Mesenchymal stem cell (in vitro differentiated cells and primary cell): ENCODE results near the gene UHRF2.

Experiments
- DNase-seq: peaks from one replicate; pipeline ENCODE4 v3.0.0-alpha.2; 2013
- H2AFZ ChIP-seq: one replicate; pipeline ENCODE4 v1.6.1; 2013; ENCODE audit warnings: low read depth, mild to moderate bottlenecking, control low read depth, inconsistent platforms, low read length, moderate library complexity
- H2AK5ac ChIP-seq: 2 replicates; pipeline ENCODE4 v1.6.1; 2013; ENCODE audit warnings: low read length, moderate library complexity, mild to moderate bottlenecking, inconsistent platforms; ENCODE audit not compliant: severe bottlenecking
- H2BK120ac ChIP-seq: one replicate; pipeline ENCODE4 v1.6.1; 2013; ENCODE audit warnings: low read depth, mild to moderate bottlenecking, inconsistent platforms, low read length, moderate library complexity
- H2BK12ac ChIP-seq, 2 experiments: one replicate each; pipeline ENCODE4 v1.6.1; 2013; ENCODE audit warnings: inconsistent platforms in 2 of 2, low read length in 2 of 2, mild to moderate bottlenecking in 2 of 2, moderate library complexity in 2 of 2, control low read depth in 1 of 2
- H2BK15ac ChIP-seq: one replicate; pipeline ENCODE4 v1.6.1; 2013; ENCODE audit warnings: mild to moderate bottlenecking, low read depth, inconsistent platforms; ENCODE audit not compliant: poor library complexity, severe bottlenecking
- H2BK5ac ChIP-seq: 2 replicates; pipeline ENCODE4 v1.6.1; 2013; ENCODE audit warnings: low read depth, mild to moderate bottlenecking, low read length, control low read depth, inconsistent platforms; ENCODE audit not compliant: poor library complexity, severe bottlenecking
- H3K14ac ChIP-seq, 2 experiments: one replicate each; pipeline ENCODE4 v1.6.1; 2013; ENCODE audit warnings: inconsistent platforms in 2 of 2, low read length in 2 of 2, control low read depth in 1 of 2, mild to moderate bottlenecking in 1 of 2, moderate library complexity in 1 of 2
- H3K18ac ChIP-seq, 2 experiments: one replicate each; pipeline ENCODE4 v1.6.1; 2013; ENCODE audit warnings: inconsistent platforms in 2 of 2, low read length in 2 of 2, control low read depth in 1 of 2, low read depth in 1 of 2, mild to moderate bottlenecking in 1 of 2
- H3K23ac ChIP-seq, 2 experiments: one replicate each; pipeline ENCODE4 v1.6.1; 2013; ENCODE audit warnings: inconsistent platforms in 2 of 2, low read length in 2 of 2, mild to moderate bottlenecking in 2 of 2, moderate library complexity in 2 of 2, control low read depth in 1 of 2
- H3K27ac ChIP-seq: 2 replicates; pipeline ENCODE4 v1.5.1; 2013; ENCODE audit warnings: mild to moderate bottlenecking, moderate library complexity, low read length, control low read depth, inconsistent platforms; ENCODE audit not compliant: poor library complexity, severe bottlenecking
- H3K27me3 ChIP-seq, 2 experiments: 2 replicates each; pipeline versions ENCODE4 v1.6.1 to v1.7.0; 2013; ENCODE audit warnings: low read length in 2 of 2, mild to moderate bottlenecking in 2 of 2, moderate library complexity in 2 of 2, control low read depth in 1 of 2, inconsistent platforms in 1 of 2; ENCODE audit not compliant: control insufficient read depth in 1 of 2, insufficient read depth in 1 of 2
- H3K36me3 ChIP-seq, 2 experiments: 2 replicates each; pipeline versions ENCODE4 v1.6.1 to v1.7.0; 2013; ENCODE audit warnings: low read length in 2 of 2, control low read depth in 1 of 2, inconsistent platforms in 1 of 2, low read depth in 1 of 2, mild to moderate bottlenecking in 1 of 2; ENCODE audit not compliant: insufficient read depth in 2 of 2, control insufficient read depth in 1 of 2
- H3K4ac ChIP-seq, 2 experiments: one replicate each; pipeline ENCODE4 v1.6.1; 2013; ENCODE audit warnings: inconsistent platforms in 2 of 2, low read length in 2 of 2, mild to moderate bottlenecking in 2 of 2, moderate library complexity in 2 of 2, control low read depth in 1 of 2, low read depth in 1 of 2
- H3K4me1 ChIP-seq: 2 replicates; pipeline ENCODE4 v1.6.1; 2013; ENCODE audit warnings: low read depth, low read length, control low read depth; ENCODE audit not compliant: control insufficient read depth, insufficient read depth
- H3K4me2 ChIP-seq: 2 replicates; pipeline ENCODE4 v1.6.1; 2013; ENCODE audit warnings: low read length, mild to moderate bottlenecking, inconsistent platforms; ENCODE audit not compliant: poor library complexity, severe bottlenecking
- H3K4me3 ChIP-seq, 2 experiments: 2 replicates each; pipeline versions ENCODE4 v1.5.1 to v1.7.0; 2013; ENCODE audit warnings: low read length in 2 of 2, mild to moderate bottlenecking in 2 of 2, control low read depth in 1 of 2, low read depth in 1 of 2; ENCODE audit not compliant: insufficient read depth in 1 of 2
- H3K79me1 ChIP-seq: replicated peaks from 2 replicates; pipeline ENCODE4 v1.6.1; 2013; ENCODE audit warnings: mild to moderate bottlenecking, control low read depth, low read length, inconsistent platforms; ENCODE audit not compliant: poor library complexity, severe bottlenecking
- H3K9ac ChIP-seq: 2 replicates; pipeline ENCODE4 v1.7.0; 2013; ENCODE audit warnings: mild to moderate bottlenecking, low read length, moderate library complexity
- H3K9me3 ChIP-seq: 2 replicates; pipeline ENCODE4 v1.7.0; 2013; ENCODE audit warnings: mild to moderate bottlenecking, low read length; ENCODE audit not compliant: control insufficient read depth
- H4K8ac ChIP-seq: one replicate; pipeline ENCODE4 v1.6.1; 2013; ENCODE audit warnings: inconsistent platforms, mild to moderate bottlenecking, low read length, moderate library complexity
- H4K91ac ChIP-seq: one replicate; pipeline ENCODE4 v1.6.1; 2013; ENCODE audit warnings: mild to moderate bottlenecking, low read length, inconsistent platforms
- WGBS: methylation state at CpG from one replicate; pipeline ENCODE4 v1.1.7; 2013; ENCODE audit warnings: mixed read lengths; 5-methylcytosine and 5-hydroxymethylcytosine counted together

The UHRF2 gene

DNA sequence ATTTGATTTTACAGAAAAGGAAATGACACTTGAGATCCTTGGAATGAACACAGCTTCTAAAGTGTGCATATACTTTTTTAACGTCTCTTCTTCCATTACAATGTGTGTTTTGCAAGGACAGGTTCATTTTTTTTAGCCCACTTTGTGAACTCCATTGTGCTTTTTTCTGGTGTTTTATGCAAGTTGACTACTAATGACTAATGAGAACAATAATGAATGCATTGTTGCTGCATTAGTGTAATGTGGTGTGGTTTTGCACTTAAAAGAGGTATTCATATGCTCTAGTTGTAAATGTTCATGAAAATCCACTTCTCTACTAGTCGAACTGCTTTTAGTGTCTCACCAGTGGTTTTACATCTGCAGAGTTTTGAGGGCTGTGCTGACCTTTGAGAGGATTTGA, 93.6 kb downstream of the UHRF2 start:
- H3K9me3 ChIP-seq: no peaks in the 10 kb centered on the region
- peaks cover 10 to 92% of the 10 kb centered on the region in 2 experiments for H3K36me3 ChIP-seq
- H2BK120ac ChIP-seq: no peak overlapping the region
- 42% methylated on average over 1 of the region's 2 CpGs for WGBS
- no peak overlapping the region for H3K4ac ChIP-seq
- H3K18ac ChIP-seq: no peak overlapping the region
- H3K27ac ChIP-seq: no peak overlapping the region
- no peak overlapping the region for H3K4me3 ChIP-seq
- H3K9ac ChIP-seq: no peak overlapping the region
- H2BK5ac ChIP-seq: no peak overlapping the region
- H2BK12ac ChIP-seq: no peak overlapping the region
- no peaks in the 10 kb centered on the region for H3K4me1 ChIP-seq
- no peak overlapping the region for H4K8ac ChIP-seq
- no peak overlapping the region for H4K91ac ChIP-seq
- H3K27me3 ChIP-seq: no peaks in the 10 kb centered on the region
- H3K4me2 ChIP-seq: no peak overlapping the region
- H3K79me1 ChIP-seq: peaks cover 19% of the 10 kb centered on the region
- no peak overlapping the region for H3K23ac ChIP-seq
- H3K14ac ChIP-seq: no peak overlapping the region
- no peak overlapping the region for H2AK5ac ChIP-seq
- no peak overlapping the region for H2AFZ ChIP-seq
- peak; percentile 39 for DNase-seq
- no peak overlapping the region for H2BK15ac ChIP-seq

DNA sequence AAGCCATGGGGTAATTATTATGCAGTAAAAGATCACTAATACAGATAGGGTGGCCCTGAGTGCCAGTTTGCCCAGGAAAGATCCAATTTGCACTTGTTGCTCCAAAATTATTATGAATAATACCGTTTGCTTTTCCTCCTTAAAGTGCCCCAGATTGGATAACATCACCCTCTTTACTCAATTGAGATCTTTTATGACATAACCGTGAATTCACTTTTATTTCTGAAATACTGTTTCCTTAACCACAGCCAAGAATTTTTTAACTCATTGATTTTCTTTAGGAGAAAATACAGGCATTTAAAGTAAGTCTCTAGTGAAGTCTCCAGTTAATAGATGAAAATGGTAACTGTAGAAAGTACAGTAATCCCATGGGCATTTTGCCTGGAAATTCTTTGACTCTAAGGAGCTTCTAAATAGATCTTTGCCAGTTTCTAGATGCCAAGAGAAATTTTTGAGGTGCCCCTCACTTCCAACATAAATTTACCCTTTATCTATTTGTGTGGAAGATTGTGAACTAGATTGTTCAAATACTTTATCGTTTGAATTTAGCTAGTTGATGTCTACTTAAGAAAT, 99.2 kb downstream of the UHRF2 start:
- no peak overlapping the region for H4K8ac ChIP-seq
- 100% methylated on average over 2 of the region's 3 CpGs for WGBS

DNA sequence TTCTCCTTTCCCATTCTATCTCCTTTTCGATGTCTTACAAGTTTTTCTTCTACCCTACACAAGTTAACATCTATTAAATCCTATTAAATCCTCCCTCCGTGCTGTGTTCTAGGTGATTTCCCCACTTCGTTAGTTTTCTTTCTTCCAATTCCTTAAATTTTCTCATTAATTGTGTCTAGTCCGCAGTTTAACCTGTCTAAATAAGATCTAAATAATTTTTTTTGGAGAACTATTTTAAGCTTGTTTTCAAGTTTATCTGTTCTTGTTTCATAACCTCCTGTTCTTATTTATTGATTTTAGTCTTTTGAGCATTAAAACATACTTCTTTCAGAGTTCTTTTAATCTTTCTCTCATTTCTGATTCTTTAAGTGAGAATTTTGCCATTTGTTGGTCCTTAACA, 109.3 kb downstream of the UHRF2 start:
- H2BK120ac ChIP-seq: no peak overlapping the region
- no peak for DNase-seq
- no peak overlapping the region for H3K4me2 ChIP-seq
- no peak overlapping the region for H2BK12ac ChIP-seq
- no peak overlapping the region for H2AK5ac ChIP-seq
- no peak overlapping the region for H3K4ac ChIP-seq
- peaks cover 14% of the 10 kb centered on the region for H3K9me3 ChIP-seq
- no peak overlapping the region for H3K14ac ChIP-seq
- no peak overlapping the region for H2BK15ac ChIP-seq
- no peak overlapping the region for H3K23ac ChIP-seq
- peak overlapping the region; percentile 8 for H2BK5ac ChIP-seq
- no peaks in the 10 kb centered on the region for H3K27me3 ChIP-seq
- no peak overlapping the region for H4K8ac ChIP-seq
- H3K36me3 ChIP-seq: peaks cover 12 to 45% of the 10 kb centered on the region in 2 experiments
- no peak overlapping the region for H3K9ac ChIP-seq
- 93% methylated on average over 3 of the region's 4 CpGs for WGBS
- H3K27ac ChIP-seq: no peak overlapping the region
- no peaks in the 10 kb centered on the region for H3K4me1 ChIP-seq
- no peak overlapping the region for H3K18ac ChIP-seq
- H3K4me3 ChIP-seq: no peak overlapping the region
- no peak overlapping the region for H4K91ac ChIP-seq
- H2AFZ ChIP-seq: no peak overlapping the region
- H3K79me1 ChIP-seq: no peaks in the 10 kb centered on the region

More for the DNA sequence above, 99.2 kb downstream of the UHRF2 start:
- peaks cover 8 to 74% of the 10 kb centered on the region in 2 experiments for H3K36me3 ChIP-seq
- no peak overlapping the region for H2AFZ ChIP-seq
- no peak overlapping the region for H2BK15ac ChIP-seq
- no peak overlapping the region for H3K4me3 ChIP-seq
- DNase-seq: no peak
- no peak overlapping the region for H3K18ac ChIP-seq
- H3K4ac ChIP-seq: no peak overlapping the region
- H3K14ac ChIP-seq: no peak overlapping the region
- H3K27ac ChIP-seq: no peak overlapping the region
- H3K9me3 ChIP-seq: no peaks in the 10 kb centered on the region
- H3K79me1 ChIP-seq: peaks cover 8% of the 10 kb centered on the region
- no peak overlapping the region for H4K91ac ChIP-seq
- H3K27me3 ChIP-seq: no peaks in the 10 kb centered on the region
- no peak overlapping the region for H2BK12ac ChIP-seq
- H2BK120ac ChIP-seq: no peak overlapping the region
- no peak overlapping the region for H2AK5ac ChIP-seq
- H3K4me1 ChIP-seq: no peaks in the 10 kb centered on the region
- no peak overlapping the region for H3K4me2 ChIP-seq
- H3K23ac ChIP-seq: no peak overlapping the region
- H3K9ac ChIP-seq: no peak overlapping the region
- no peak overlapping the region for H2BK5ac ChIP-seq

DNA sequence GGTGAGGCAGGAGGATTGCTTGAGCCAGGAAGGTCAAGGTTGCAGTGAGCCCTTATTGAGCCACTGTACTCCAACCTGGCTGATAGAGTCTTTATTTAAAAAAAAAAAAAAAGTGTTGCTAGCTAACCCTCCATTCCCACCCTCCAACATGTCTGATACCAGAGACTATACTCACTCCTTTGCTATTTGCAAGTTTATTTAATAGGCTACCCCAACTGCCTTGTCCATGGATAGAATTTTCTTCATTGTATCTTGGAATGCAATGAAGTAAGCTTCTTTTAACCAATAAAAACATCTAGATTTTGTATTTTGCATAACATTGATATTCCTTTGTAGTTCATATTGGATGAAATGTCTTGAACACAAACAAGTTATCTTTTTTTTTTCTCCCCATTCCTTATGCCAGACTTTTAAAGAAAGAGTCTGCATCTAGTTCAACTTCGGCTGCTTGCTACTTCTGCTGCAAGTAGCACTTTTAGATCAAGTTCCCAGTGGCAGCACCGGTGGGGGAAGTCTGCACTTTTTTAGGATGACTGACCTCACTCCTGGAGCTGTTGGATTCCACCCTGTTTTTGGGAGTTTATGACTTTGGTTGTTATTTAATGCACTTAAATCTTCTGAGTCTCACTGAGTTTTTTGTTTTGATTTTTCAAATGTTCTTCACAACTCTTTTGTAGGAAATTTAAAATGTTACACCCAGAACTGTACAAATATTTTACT, 112.5 kb downstream of the UHRF2 start:
- H3K14ac ChIP-seq: no peak overlapping the region
- peak; percentile 14 for DNase-seq
- H3K4ac ChIP-seq: no peak overlapping the region
- H2AK5ac ChIP-seq: no peak overlapping the region
- H4K8ac ChIP-seq: no peak overlapping the region
- no peak overlapping the region for H4K91ac ChIP-seq
- H3K4me1 ChIP-seq: no peaks in the 10 kb centered on the region
- peaks cover 14% of the 10 kb centered on the region for H3K9me3 ChIP-seq
- no peak overlapping the region for H3K23ac ChIP-seq
- no peaks in the 10 kb centered on the region for H3K27me3 ChIP-seq
- no peak overlapping the region for H2BK5ac ChIP-seq
- no peaks in the 10 kb centered on the region for H3K79me1 ChIP-seq
- H3K27ac ChIP-seq: no peak overlapping the region
- no peak overlapping the region for H3K18ac ChIP-seq
- WGBS: 72% methylated on average over 2 of the region's 2 CpGs
- no peak overlapping the region for H2BK15ac ChIP-seq
- no peak overlapping the region for H2BK12ac ChIP-seq
- no peak overlapping the region for H3K4me2 ChIP-seq
- no peak overlapping the region for H2BK120ac ChIP-seq
- H3K9ac ChIP-seq: peak overlapping the region; percentile 30
- no peak overlapping the region for H2AFZ ChIP-seq
- no peak overlapping the region for H3K4me3 ChIP-seq
- peaks cover 9 to 29% of the 10 kb centered on the region in 2 experiments for H3K36me3 ChIP-seq
